HepG2 (cell line): ENCODE results near the gene PTPN3. TPM values are rescaled to one million over a fixed set of nuclear protein-coding genes. Genes with fewer than 3 reads are reported as not detected.

Source experiments
- ATF2 ChIP-seq: sonication (generic); formaldehyde crosslinking; IDR thresholded peaks from 2 replicates; pipeline ENCODE4 v1.4.0; 2020; ENCODE audit warnings: missing genetic modification reagents
- HDAC2 ChIP-seq: sonication (generic); formaldehyde crosslinking; IDR thresholded peaks from 2 replicates; pipeline ENCODE4 v1.4.0; 2020; ENCODE audit warnings: missing genetic modification reagents
- KLF12 ChIP-seq: sonication (generic); formaldehyde crosslinking; IDR thresholded peaks from 2 replicates; pipeline ENCODE4 v1.4.0; 2020; ENCODE audit warnings: missing genetic modification reagents, borderline replicate concordance
- MATR3 ChIP-seq: sonication (generic); formaldehyde crosslinking; IDR thresholded peaks from 2 replicates; pipeline ENCODE4 v1.4.0; 2020; ENCODE audit warnings: missing genetic modification reagents
- PHF8 ChIP-seq: sonication (generic); formaldehyde crosslinking; IDR thresholded peaks from 2 replicates; pipeline ENCODE4 v1.5.0; 2020; ENCODE audit warnings: missing genetic modification reagents
- PITX1 ChIP-seq: sonication (generic); formaldehyde crosslinking; IDR thresholded peaks from 2 replicates; pipeline ENCODE4 v1.5.1; 2020; ENCODE audit warnings: mild to moderate bottlenecking, missing genetic modification reagents
- SNAPC2 ChIP-seq: sonication (generic); formaldehyde crosslinking; IDR thresholded peaks from 2 replicates; pipeline ENCODE4 v1.8.1; 2022; ENCODE audit warnings: mild to moderate bottlenecking, missing genetic modification reagents
- YEATS4 ChIP-seq: sonication (generic); formaldehyde crosslinking; IDR thresholded peaks from 2 replicates; pipeline ENCODE4 v1.4.0; 2020; ENCODE audit warnings: missing genetic modification reagents, borderline replicate concordance
- ZNF367 ChIP-seq: sonication (generic); formaldehyde crosslinking; IDR thresholded peaks from 2 replicates; pipeline ENCODE4 v1.4.0; 2020; ENCODE audit warnings: missing genetic modification reagents, borderline replicate concordance
- ZNF441 ChIP-seq: sonication (generic); formaldehyde crosslinking; IDR thresholded peaks from 2 replicates; pipeline ENCODE4 v1.7.0; 2021; ENCODE audit warnings: missing genetic modification reagents, borderline replicate concordance
- ZNF543 ChIP-seq: sonication (generic); formaldehyde crosslinking; IDR thresholded peaks from 2 replicates; pipeline ENCODE4 v1.4.0; 2020; ENCODE audit warnings: mild to moderate bottlenecking, missing genetic modification reagents
- ZNF563 ChIP-seq: sonication (generic); formaldehyde crosslinking; IDR thresholded peaks from 2 replicates; pipeline ENCODE4 v1.8.0; 2022; ENCODE audit warnings: mild to moderate bottlenecking, moderate library complexity, missing genetic modification reagents
- ZZZ3 ChIP-seq: sonication (generic); formaldehyde crosslinking; IDR thresholded peaks from 2 replicates; pipeline ENCODE4 v1.4.0; 2020; ENCODE audit warnings: missing genetic modification reagents, mild to moderate bottlenecking, borderline replicate concordance
- polyA plus RNA-seq, 8 experiments: library from polyadenylated mRNA; depleted of rRNA in 3 of 8; stranded (reverse) in 7 of 8; unstranded in 1 of 8; fragments of >200 nt; fragmentation: Illumina TruSeq in 4 of 8; extraction: Trizol in 4 of 8; gene quantifications; 2 replicates each; pipeline versions ENCODE4 v1.2.1 to v1.2.3, GENCODE V29; 2011 to 2016; ENCODE audit warnings: low read depth in 4 of 8, missing spikeins in 1 of 8, mixed read lengths in 1 of 8; ENCODE audit not compliant: insufficient read depth in 1 of 8
- total RNA-seq, 5 experiments: library from RNA; depleted of rRNA; stranded (reverse); fragments of >200 nt; fragmentation: Illumina TruSeq; extraction: Trizol; gene quantifications; 2 replicates each; pipeline ENCODE4 v1.2.3, GENCODE V29; 2016; ENCODE audit warnings: low read depth in 1 of 5
- TF ChIP-seq, protein P1 (sequence below): sonication (generic); formaldehyde crosslinking; IDR thresholded peaks from 2 replicates; pipeline ENCODE4 v1.4.0; 2020; ENCODE audit warnings: missing genetic modification reagents, borderline replicate concordance
- TF ChIP-seq, protein P2 (sequence below): IDR thresholded peaks from 2 replicates; pipeline ENCODE4 v1.6.1; 2016; ENCODE audit warnings: missing biosample characterization, missing genetic modification reagents, low read depth
- TF ChIP-seq, protein P3 (sequence below): sonication (generic); formaldehyde crosslinking; IDR thresholded peaks from 2 replicates; pipeline ENCODE4 v1.5.1; 2020; ENCODE audit warnings: missing genetic modification reagents, mild to moderate bottlenecking, borderline replicate concordance
- TF ChIP-seq, protein P4 (sequence below): sonication (generic); formaldehyde crosslinking; IDR thresholded peaks from 2 replicates; pipeline ENCODE4 v1.4.0; 2020; ENCODE audit warnings: missing genetic modification reagents
- TF ChIP-seq, protein P5 (sequence below): sonication (generic); formaldehyde crosslinking; IDR thresholded peaks from 2 replicates; pipeline ENCODE4 v1.4.0; 2020; ENCODE audit warnings: missing genetic modification reagents

PTPN3 gene
- total and polyA plus RNA-seq, 2 of the 13 experiments (the other 11 are each of a cell fraction or from before 2014, with no cell fraction given): 5.6 to 20.5 TPM

- TF ChIP-seq, protein P1, sequence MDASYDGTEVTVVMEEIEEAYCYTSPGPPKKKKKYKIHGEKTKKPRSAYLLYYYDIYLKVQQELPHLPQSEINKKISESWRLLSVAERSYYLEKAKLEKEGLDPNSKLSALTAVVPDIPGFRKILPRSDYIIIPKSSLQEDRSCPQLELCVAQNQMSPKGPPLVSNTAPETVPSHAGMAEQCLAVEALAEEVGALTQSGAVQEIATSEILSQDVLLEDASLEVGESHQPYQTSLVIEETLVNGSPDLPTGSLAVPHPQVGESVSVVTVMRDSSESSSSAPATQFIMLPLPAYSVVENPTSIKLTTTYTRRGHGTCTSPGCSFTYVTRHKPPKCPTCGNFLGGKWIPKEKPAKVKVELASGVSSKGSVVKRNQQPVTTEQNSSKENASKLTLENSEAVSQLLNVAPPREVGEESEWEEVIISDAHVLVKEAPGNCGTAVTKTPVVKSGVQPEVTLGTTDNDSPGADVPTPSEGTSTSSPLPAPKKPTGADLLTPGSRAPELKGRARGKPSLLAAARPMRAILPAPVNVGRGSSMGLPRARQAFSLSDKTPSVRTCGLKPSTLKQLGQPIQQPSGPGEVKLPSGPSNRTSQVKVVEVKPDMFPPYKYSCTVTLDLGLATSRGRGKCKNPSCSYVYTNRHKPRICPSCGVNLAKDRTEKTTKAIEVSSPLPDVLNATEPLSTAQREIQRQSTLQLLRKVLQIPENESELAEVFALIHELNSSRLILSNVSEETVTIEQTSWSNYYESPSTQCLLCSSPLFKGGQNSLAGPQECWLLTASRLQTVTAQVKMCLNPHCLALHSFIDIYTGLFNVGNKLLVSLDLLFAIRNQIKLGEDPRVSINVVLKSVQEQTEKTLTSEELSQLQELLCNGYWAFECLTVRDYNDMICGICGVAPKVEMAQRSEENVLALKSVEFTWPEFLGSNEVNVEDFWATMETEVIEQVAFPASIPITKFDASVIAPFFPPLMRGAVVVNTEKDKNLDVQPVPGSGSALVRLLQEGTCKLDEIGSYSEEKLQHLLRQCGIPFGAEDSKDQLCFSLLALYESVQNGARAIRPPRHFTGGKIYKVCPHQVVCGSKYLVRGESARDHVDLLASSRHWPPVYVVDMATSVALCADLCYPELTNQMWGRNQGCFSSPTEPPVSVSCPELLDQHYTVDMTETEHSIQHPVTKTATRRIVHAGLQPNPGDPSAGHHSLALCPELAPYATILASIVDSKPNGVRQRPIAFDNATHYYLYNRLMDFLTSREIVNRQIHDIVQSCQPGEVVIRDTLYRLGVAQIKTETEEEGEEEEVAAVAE (CRISPR knock-in tag): no peak
- TF ChIP-seq, protein P2, sequence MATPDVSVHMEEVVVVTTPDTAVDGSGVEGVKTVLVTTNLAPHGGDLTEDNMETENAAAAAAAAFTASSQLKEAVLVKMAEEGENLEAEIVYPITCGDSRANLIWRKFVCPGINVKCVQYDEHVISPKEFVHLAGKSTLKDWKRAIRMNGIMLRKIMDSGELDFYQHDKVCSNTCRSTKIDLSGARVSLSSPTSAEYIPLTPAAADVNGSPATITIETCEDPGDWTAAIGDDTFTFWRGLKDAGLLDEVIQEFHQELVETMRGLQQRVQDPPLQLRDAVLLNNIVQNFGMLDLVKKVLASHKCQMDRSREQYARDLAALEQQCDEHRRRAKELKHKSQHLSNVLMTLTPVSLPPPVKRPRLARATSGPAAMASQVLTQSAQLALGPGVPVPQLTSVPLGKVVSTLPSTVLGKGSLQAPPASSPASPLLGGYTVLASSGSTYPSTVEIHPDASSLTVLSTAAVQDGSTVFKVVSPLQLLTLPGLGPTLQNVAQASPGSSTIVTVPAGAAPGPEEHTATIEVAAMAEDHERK: no peak
- TF ChIP-seq, protein P3, sequence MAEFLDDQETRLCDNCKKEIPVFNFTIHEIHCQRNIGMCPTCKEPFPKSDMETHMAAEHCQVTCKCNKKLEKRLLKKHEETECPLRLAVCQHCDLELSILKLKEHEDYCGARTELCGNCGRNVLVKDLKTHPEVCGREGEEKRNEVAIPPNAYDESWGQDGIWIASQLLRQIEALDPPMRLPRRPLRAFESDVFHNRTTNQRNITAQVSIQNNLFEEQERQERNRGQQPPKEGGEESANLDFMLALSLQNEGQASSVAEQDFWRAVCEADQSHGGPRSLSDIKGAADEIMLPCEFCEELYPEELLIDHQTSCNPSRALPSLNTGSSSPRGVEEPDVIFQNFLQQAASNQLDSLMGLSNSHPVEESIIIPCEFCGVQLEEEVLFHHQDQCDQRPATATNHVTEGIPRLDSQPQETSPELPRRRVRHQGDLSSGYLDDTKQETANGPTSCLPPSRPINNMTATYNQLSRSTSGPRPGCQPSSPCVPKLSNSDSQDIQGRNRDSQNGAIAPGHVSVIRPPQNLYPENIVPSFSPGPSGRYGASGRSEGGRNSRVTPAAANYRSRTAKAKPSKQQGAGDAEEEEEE (CRISPR knock-in tag): no peak
- TF ChIP-seq YEATS4 (CRISPR knock-in tag) (0 out of 2 replicates have a peak, but pooled peaks have one; percentile 53), ZNF367 (no peak), ATF2 (CRISPR knock-in tag) (no peak), ZNF543 (CRISPR knock-in tag) (no peak), HDAC2 (CRISPR knock-in tag) (no peak), ZNF441 (CRISPR knock-in tag) (no peak; the same call in 1 of the 2 replicates), PHF8 (CRISPR knock-in tag) (no peak), MATR3 (CRISPR knock-in tag) (no peak), KLF12 (no peak; the same call in none of the 2 replicates), SNAPC2 (CRISPR knock-in tag) (no peak), ZNF563 (peak; percentile 84), ZZZ3 (no peak), PITX1 (CRISPR knock-in tag) (no peak; the same call in 1 of the 2 replicates)
- TF ChIP-seq, protein P4, sequence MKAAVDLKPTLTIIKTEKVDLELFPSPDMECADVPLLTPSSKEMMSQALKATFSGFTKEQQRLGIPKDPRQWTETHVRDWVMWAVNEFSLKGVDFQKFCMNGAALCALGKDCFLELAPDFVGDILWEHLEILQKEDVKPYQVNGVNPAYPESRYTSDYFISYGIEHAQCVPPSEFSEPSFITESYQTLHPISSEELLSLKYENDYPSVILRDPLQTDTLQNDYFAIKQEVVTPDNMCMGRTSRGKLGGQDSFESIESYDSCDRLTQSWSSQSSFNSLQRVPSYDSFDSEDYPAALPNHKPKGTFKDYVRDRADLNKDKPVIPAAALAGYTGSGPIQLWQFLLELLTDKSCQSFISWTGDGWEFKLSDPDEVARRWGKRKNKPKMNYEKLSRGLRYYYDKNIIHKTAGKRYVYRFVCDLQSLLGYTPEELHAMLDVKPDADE (CRISPR knock-in tag): no peak; the same call in 1 of the 2 replicates
- TF ChIP-seq, protein P5, sequence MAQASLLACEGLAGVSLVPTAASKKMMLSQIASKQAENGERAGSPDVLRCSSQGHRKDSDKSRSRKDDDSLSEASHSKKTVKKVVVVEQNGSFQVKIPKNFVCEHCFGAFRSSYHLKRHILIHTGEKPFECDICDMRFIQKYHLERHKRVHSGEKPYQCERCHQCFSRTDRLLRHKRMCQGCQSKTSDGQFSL: no peak
Measured at GRCh38 chr9:109499631-109500410, 1.7 kb upstream of the PTPN3 start (continued).
